Left ventricle myocardium inferior (tissue), 1 donor: ENCODE results near the gene C19orf67. TPM values are rescaled to one million over a fixed set of nuclear protein-coding genes. Genes with fewer than 3 reads are reported as not detected.
"Not testable (repeated sequence)": the region's sequence is repeated elsewhere in the genome, so short reads cannot be mapped to it uniquely, and the experiment has no call there.

Experiments used
- DNase-seq: peaks from one replicate; pipeline ENCODE4 v3.0.0-alpha.2; 2020
- H3K27ac ChIP-seq: fragments of 200-600 bp; replicated peaks from 2 replicates; pipeline ENCODE4 v1.8.0; 2021
- H3K27me3 ChIP-seq: fragments of 200-600 bp; 2 replicates; pipeline ENCODE4 v1.8.0; 2021; ENCODE audit warnings: low read depth
- H3K36me3 ChIP-seq: fragments of 200-600 bp; 2 replicates; pipeline ENCODE4 v1.8.0; 2021
- H3K4me1 ChIP-seq: fragments of 200-600 bp; 2 replicates; pipeline ENCODE4 v1.8.0; 2021
- H3K4me3 ChIP-seq: fragments of 200-600 bp; 2 replicates; pipeline ENCODE4 v1.8.0; 2021; ENCODE audit warnings: mild to moderate bottlenecking, moderate library complexity
- H3K9me3 ChIP-seq: fragments of 200-600 bp; replicated peaks from 2 replicates; pipeline ENCODE4 v1.8.0; 2021
- CTCF ChIP-seq: fragments of 200-600 bp; IDR thresholded peaks from 2 replicates; pipeline ENCODE4 v1.8.0; 2021; ENCODE audit warnings: antibody characterized with exemption, mild to moderate bottlenecking, borderline replicate concordance
- intact Hi-C: fragments of 100-400 bp; cut with micrococcal nuclease; formaldehyde crosslinking; loops from one replicate; pipeline ENCODE4 v1.11.0; 2022
- total RNA-seq: library from RNA; stranded (reverse); fragmentation: NEBNext Ultra II Directional; extraction: Animal tissue kit (Norgen Biotek cat#: 25700); gene quantifications from one replicate; pipeline ENCODE4 v1.2.1, GENCODE V29; 2021
- donor health status: DM: no; HTN: yes; CAD: no; lungs with severe emphysema.

The C19orf67 gene
- total RNA-seq, 1 donor from 2014 or later = not detected

GRCh38 chr19:14054099-14054498 lies 31.5 kb downstream of the C19orf67 start:
- intact Hi-C loops = no loop called here
- H3K27ac ChIP-seq = no peak overlapping the region
- peaks cover 10% of the 10 kb centered on the region for H3K9me3 ChIP-seq
- no peak overlapping the region for H3K4me3 ChIP-seq
- peaks cover 18% of the 10 kb centered on the region for H3K4me1 ChIP-seq
- no peak for DNase-seq
- H3K36me3 ChIP-seq = peaks cover 10% of the 10 kb centered on the region
- H3K27me3 ChIP-seq = peaks cover 27% of the 10 kb centered on the region
- TF ChIP-seq CTCF = no peak

GRCh38 chr19:14053500-14053899 lies 32.1 kb downstream of the C19orf67 start:
- H3K36me3 ChIP-seq = peaks cover 10% of the 10 kb centered on the region
- H3K9me3 ChIP-seq = peaks cover 10% of the 10 kb centered on the region
- no peak for TF ChIP-seq CTCF
- no peak overlapping the region for H3K27ac ChIP-seq
- intact Hi-C loops = no loop called here
- H3K27me3 ChIP-seq = peaks cover 21% of the 10 kb centered on the region
- peaks cover 12% of the 10 kb centered on the region for H3K4me1 ChIP-seq
- H3K4me3 ChIP-seq = no peak overlapping the region
- no peak for DNase-seq

GRCh38 chr19:14053032-14053431 lies 32.6 kb downstream of the C19orf67 start:
- DNase-seq = no peak
- intact Hi-C loops = no loop called here

GRCh38 chr19:14052470-14052869 lies 33.1 kb downstream of the C19orf67 start:
- peaks cover 10% of the 10 kb centered on the region for H3K9me3 ChIP-seq
- H3K27ac ChIP-seq = no peak overlapping the region
- intact Hi-C loops = no loop called here
- no peak for DNase-seq
- peaks cover 10% of the 10 kb centered on the region for H3K27me3 ChIP-seq
- no peak overlapping the region for H3K4me3 ChIP-seq
- peaks cover 4% of the 10 kb centered on the region for H3K4me1 ChIP-seq
- no peak for TF ChIP-seq CTCF
- peaks cover 10% of the 10 kb centered on the region for H3K36me3 ChIP-seq

More at GRCh38 chr19:14053032-14053431, 32.6 kb downstream of the C19orf67 start:
- no peak overlapping the region for H3K27ac ChIP-seq
- peaks cover 9% of the 10 kb centered on the region for H3K4me1 ChIP-seq
- H3K4me3 ChIP-seq = no peak overlapping the region
- TF ChIP-seq CTCF = no peak
- peaks cover 10% of the 10 kb centered on the region for H3K9me3 ChIP-seq
- H3K36me3 ChIP-seq = peaks cover 10% of the 10 kb centered on the region
- peaks cover 16% of the 10 kb centered on the region for H3K27me3 ChIP-seq

GRCh38 chr19:14051980-14052379 lies 33.6 kb downstream of the C19orf67 start:
- DNase-seq = no peak
- Histone ChIP-seq H3K4me3 (no peak overlapping the region), H3K36me3 (peaks cover 10% of the 10 kb centered on the region), H3K9me3 (peaks cover 10% of the 10 kb centered on the region), H3K27me3 (peaks cover 6% of the 10 kb centered on the region), H3K27ac (no peak overlapping the region), H3K4me1 (no peaks in the 10 kb centered on the region)
- TF ChIP-seq CTCF = no peak
- intact Hi-C loops = no loop called here

- H3K4me3 ChIP-seq, H3K4me1 ChIP-seq, H3K9me3 ChIP-seq, H3K36me3 ChIP-seq, H3K27ac ChIP-seq, H3K27me3 ChIP-seq, intact Hi-C loops, DNase-seq: not testable (repeated sequence)
These were observed 34.6 kb downstream of the C19orf67 start for GRCh38 chr19:14050961-14051360.
